IMR-90 (cell line): ENCODE data around the gene CSNK1D.

Experiments used
- CEBPB ChIP-seq: IDR thresholded peaks from 2 replicates; pipeline ENCODE4 v1.6.1; 2012; ENCODE audit warnings: low read depth, low read length, improper control_type of control experiment
- FOS ChIP-seq: fragments of 150-350 bp; IDR thresholded peaks from 2 replicates; pipeline ENCODE4 v1.6.1; 2016; ENCODE audit warnings: low read depth, low read length
- POLR2A ChIP-seq: IDR thresholded peaks from 2 replicates; pipeline ENCODE4 v1.6.1; 2012; ENCODE audit warnings: mild to moderate bottlenecking, low read depth, low read length
- RAD21 ChIP-seq: IDR thresholded peaks from 2 replicates; pipeline ENCODE4 v1.6.1; 2012; ENCODE audit warnings: low read length, improper control_type of control experiment
- RCOR1 ChIP-seq: IDR thresholded peaks from 2 replicates; pipeline ENCODE4 v1.6.1; 2012; ENCODE audit warnings: mild to moderate bottlenecking, low read length, improper control_type of control experiment; ENCODE audit not compliant: insufficient replicate concordance
- RFX5 ChIP-seq: IDR thresholded peaks from 2 replicates; pipeline ENCODE4 v1.8.0; 2012; ENCODE audit warnings: low read depth, mild to moderate bottlenecking, low read length, moderate library complexity
- SMC3 ChIP-seq: fragments of 150-350 bp; IDR thresholded peaks from 2 replicates; pipeline ENCODE4 v1.6.1; 2016; ENCODE audit warnings: low read depth, mild to moderate bottlenecking, antibody characterized with exemption, low read length, moderate library complexity
- TF ChIP-seq, protein P1 (sequence below): conservative IDR thresholded peaks from 2 replicates; pipeline ENCODE4 v1.5.1; 2012; ENCODE audit warnings: mild to moderate bottlenecking, low read depth, low read length, improper control_type of control experiment
- TF ChIP-seq, protein P2 (sequence below): fragments of 150-350 bp; IDR thresholded peaks from 2 replicates; pipeline ENCODE4 v1.6.1; 2017; ENCODE audit warnings: mild to moderate bottlenecking, antibody characterized with exemption, low read length, low read depth

DNA sequence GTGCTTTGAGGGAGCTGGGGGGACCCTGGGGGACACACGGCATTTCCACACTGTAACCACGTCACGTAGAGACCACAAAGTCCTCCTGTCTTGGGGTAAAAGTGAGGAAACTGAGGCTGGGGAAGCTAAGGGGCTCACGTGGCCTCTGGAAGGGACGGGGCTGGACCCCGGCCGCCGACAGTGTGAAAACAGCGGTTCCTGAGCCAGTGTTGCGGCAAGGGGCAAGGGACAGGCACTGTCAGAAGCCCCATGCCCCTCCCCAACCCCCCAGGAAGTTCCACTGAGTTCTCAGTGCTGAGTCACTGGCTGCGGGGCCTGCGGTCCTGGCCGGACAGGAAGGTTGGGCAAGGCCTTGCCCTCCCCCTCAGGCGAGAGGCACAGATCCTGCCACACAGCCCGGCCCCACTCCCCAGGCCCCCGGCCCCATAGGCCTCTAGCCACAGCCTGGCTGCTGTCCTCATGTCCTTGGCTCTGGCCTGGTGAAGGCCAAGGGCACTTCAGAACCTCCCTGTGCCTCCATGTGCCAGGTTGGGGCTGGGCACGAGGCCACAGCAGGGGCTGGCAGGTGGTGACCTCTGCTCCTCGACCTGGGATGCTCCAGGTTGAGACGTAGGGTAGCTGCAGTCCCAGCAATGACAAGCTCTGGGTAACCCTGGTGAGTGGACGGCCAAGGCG is 55.8 kb downstream of the CSNK1D start:
- TF ChIP-seq POLR2A: no peak
- TF ChIP-seq, protein P1, sequence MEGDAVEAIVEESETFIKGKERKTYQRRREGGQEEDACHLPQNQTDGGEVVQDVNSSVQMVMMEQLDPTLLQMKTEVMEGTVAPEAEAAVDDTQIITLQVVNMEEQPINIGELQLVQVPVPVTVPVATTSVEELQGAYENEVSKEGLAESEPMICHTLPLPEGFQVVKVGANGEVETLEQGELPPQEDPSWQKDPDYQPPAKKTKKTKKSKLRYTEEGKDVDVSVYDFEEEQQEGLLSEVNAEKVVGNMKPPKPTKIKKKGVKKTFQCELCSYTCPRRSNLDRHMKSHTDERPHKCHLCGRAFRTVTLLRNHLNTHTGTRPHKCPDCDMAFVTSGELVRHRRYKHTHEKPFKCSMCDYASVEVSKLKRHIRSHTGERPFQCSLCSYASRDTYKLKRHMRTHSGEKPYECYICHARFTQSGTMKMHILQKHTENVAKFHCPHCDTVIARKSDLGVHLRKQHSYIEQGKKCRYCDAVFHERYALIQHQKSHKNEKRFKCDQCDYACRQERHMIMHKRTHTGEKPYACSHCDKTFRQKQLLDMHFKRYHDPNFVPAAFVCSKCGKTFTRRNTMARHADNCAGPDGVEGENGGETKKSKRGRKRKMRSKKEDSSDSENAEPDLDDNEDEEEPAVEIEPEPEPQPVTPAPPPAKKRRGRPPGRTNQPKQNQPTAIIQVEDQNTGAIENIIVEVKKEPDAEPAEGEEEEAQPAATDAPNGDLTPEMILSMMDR: no peak
- TF ChIP-seq, protein P2, sequence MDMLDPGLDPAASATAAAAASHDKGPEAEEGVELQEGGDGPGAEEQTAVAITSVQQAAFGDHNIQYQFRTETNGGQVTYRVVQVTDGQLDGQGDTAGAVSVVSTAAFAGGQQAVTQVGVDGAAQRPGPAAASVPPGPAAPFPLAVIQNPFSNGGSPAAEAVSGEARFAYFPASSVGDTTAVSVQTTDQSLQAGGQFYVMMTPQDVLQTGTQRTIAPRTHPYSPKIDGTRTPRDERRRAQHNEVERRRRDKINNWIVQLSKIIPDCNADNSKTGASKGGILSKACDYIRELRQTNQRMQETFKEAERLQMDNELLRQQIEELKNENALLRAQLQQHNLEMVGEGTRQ: no peak; the same call in 1 of the 2 replicates
- TF ChIP-seq FOS: peak; percentile 82
- TF ChIP-seq RFX5: no peak
- no peak for TF ChIP-seq RAD21
- TF ChIP-seq RCOR1: no peak
- TF ChIP-seq SMC3: no peak
- TF ChIP-seq CEBPB: peak; percentile 92
